ENCODE data around the gene TRA2B.

Gene TRA2B

GRCh38 chr3:185867650-185868049 lies 70.2 kb downstream of the TRA2B start:
- H2BK12ac ChIP-seq (ENCODE audit: low read length), result no peak overlapping the region
- DNase-seq, result no peak
- H2AK5ac ChIP-seq (ENCODE audit: low read length), result no peak overlapping the region
- no peak overlapping the region for H2BK5ac ChIP-seq (ENCODE audit: low read depth, low read length, poor library complexity)
- no peak overlapping the region for H4K91ac ChIP-seq (ENCODE audit: low read depth, low read length)
- H3K4me2 ChIP-seq (ENCODE audit: low read length), result no peak overlapping the region
- H3K79me1 ChIP-seq (ENCODE audit: low read length), result no peaks in the 10 kb centered on the region
- H3K4ac ChIP-seq (ENCODE audit: low read depth, low read length), result no peak overlapping the region
- WGBS (ENCODE audit: extremely low coverage, insufficient coverage, insufficient read length), result no CpG with 5 or more reads among the region's 2 CpGs
- no peak overlapping the region for H3K4me3 ChIP-seq (ENCODE audit: low read depth, low read length)
- no peak overlapping the region for H3K9ac ChIP-seq (ENCODE audit: low read length)
- H2BK120ac ChIP-seq (ENCODE audit: insufficient read depth, low read length, poor library complexity), result no peak overlapping the region
- no peak overlapping the region for H4K12ac ChIP-seq (ENCODE audit: low read depth, low read length)
- H3K18ac ChIP-seq (ENCODE audit: low read length), result no peak overlapping the region
- no peak overlapping the region for H2AFZ ChIP-seq (ENCODE audit: insufficient read depth, low read length, poor library complexity)
- H3K4me1 ChIP-seq (ENCODE audit: control insufficient read depth in 1 of 2, insufficient read depth in 2 of 2, low read length in 2 of 2), result no peaks in the 10 kb centered on the region
- H3K23ac ChIP-seq (ENCODE audit: low read length), result no peak overlapping the region
- H3K9me3 ChIP-seq (ENCODE audit: insufficient read depth, low read depth, low read length), result no peaks in the 10 kb centered on the region
- H3K27ac ChIP-seq (ENCODE audit: low read depth, low read length), result no peak overlapping the region
- no peaks in the 10 kb centered on the region for H3K27me3 ChIP-seq (ENCODE audit: insufficient read depth, low read length)
- H4K8ac ChIP-seq (ENCODE audit: low read depth, low read length), result no peak overlapping the region
- H3K36me3 ChIP-seq (ENCODE audit: control insufficient read depth in 1 of 2, insufficient read depth in 2 of 2, low read length in 2 of 2), result no peaks in the 10 kb centered on the region
- H3K79me2 ChIP-seq (ENCODE audit: control insufficient read depth, insufficient read depth, low read length, poor library complexity), result no peaks in the 10 kb centered on the region
- no peak overlapping the region for H3K14ac ChIP-seq (ENCODE audit: low read length)

GRCh38 chr3:185866995-185867394 lies 70.8 kb downstream of the TRA2B start:
- H3K14ac ChIP-seq (ENCODE audit: low read length), result no peak overlapping the region
- no peak overlapping the region for H3K9ac ChIP-seq (ENCODE audit: low read length)
- no peak overlapping the region for H4K12ac ChIP-seq (ENCODE audit: low read depth, low read length)
- H4K8ac ChIP-seq (ENCODE audit: low read depth, low read length), result no peak overlapping the region
- no peak overlapping the region for H2BK12ac ChIP-seq (ENCODE audit: low read length)
- no peak overlapping the region for H2BK120ac ChIP-seq (ENCODE audit: insufficient read depth, low read length, poor library complexity)
- no peak overlapping the region for H3K23ac ChIP-seq (ENCODE audit: low read length)
- H3K4me3 ChIP-seq (ENCODE audit: low read depth, low read length), result no peak overlapping the region
- no peak overlapping the region for H2AFZ ChIP-seq (ENCODE audit: insufficient read depth, low read length, poor library complexity)
- no peak overlapping the region for H3K4me2 ChIP-seq (ENCODE audit: low read length)
- H3K36me3 ChIP-seq (ENCODE audit: control insufficient read depth in 1 of 2, insufficient read depth in 2 of 2, low read length in 2 of 2), result no peaks in the 10 kb centered on the region
- H3K4ac ChIP-seq (ENCODE audit: low read depth, low read length), result no peak overlapping the region
- H3K27ac ChIP-seq (ENCODE audit: low read depth, low read length), result no peak overlapping the region
- no peak overlapping the region for H2AK5ac ChIP-seq (ENCODE audit: low read length)
- no peaks in the 10 kb centered on the region for H3K79me2 ChIP-seq (ENCODE audit: control insufficient read depth, insufficient read depth, low read length, poor library complexity)
- H4K91ac ChIP-seq (ENCODE audit: low read depth, low read length), result no peak overlapping the region
- H3K9me3 ChIP-seq (ENCODE audit: insufficient read depth, low read depth, low read length), result no peaks in the 10 kb centered on the region
- H2BK5ac ChIP-seq (ENCODE audit: low read depth, low read length, poor library complexity), result no peak overlapping the region
- H3K27me3 ChIP-seq (ENCODE audit: insufficient read depth, low read length), result no peaks in the 10 kb centered on the region
- H3K79me1 ChIP-seq (ENCODE audit: low read length), result no peaks in the 10 kb centered on the region
- H3K4me1 ChIP-seq (ENCODE audit: control insufficient read depth in 1 of 2, insufficient read depth in 2 of 2, low read length in 2 of 2), result no peaks in the 10 kb centered on the region
- no peak overlapping the region for H3K18ac ChIP-seq (ENCODE audit: low read length)
- no peak for DNase-seq

GRCh38 chr3:185866555-185866954 lies 71.3 kb downstream of the TRA2B start:
- no peak overlapping the region for H3K27ac ChIP-seq (ENCODE audit: low read depth, low read length)
- no CpG with 5 or more reads among the region's 1 CpG for whole genome bisulfite sequencing (ENCODE audit: extremely low coverage, insufficient coverage, insufficient read length)
- no peaks in the 10 kb centered on the region for H3K27me3 ChIP-seq (ENCODE audit: insufficient read depth, low read length)

More at GRCh38 chr3:185866555-185866954, 71.3 kb downstream of the TRA2B start:
- H3K9ac ChIP-seq (ENCODE audit: low read length), result no peak overlapping the region
- no peaks in the 10 kb centered on the region for H3K79me1 ChIP-seq (ENCODE audit: low read length)
- no peak overlapping the region for H2BK12ac ChIP-seq (ENCODE audit: low read length)
- no peak for DNase-seq
- H2BK5ac ChIP-seq (ENCODE audit: low read depth, low read length, poor library complexity), result no peak overlapping the region
- no peaks in the 10 kb centered on the region for H3K4me1 ChIP-seq (ENCODE audit: control insufficient read depth in 1 of 2, insufficient read depth in 2 of 2, low read length in 2 of 2)
- no peak overlapping the region for H3K14ac ChIP-seq (ENCODE audit: low read length)
- no peak overlapping the region for H4K8ac ChIP-seq (ENCODE audit: low read depth, low read length)
- no peak overlapping the region for H3K4me2 ChIP-seq (ENCODE audit: low read length)
- no peaks in the 10 kb centered on the region for H3K9me3 ChIP-seq (ENCODE audit: insufficient read depth, low read depth, low read length)
- no peak overlapping the region for H2AK5ac ChIP-seq (ENCODE audit: low read length)
- no peak overlapping the region for H4K91ac ChIP-seq (ENCODE audit: low read depth, low read length)
- H3K18ac ChIP-seq (ENCODE audit: low read length), result no peak overlapping the region
- no peak overlapping the region for H4K12ac ChIP-seq (ENCODE audit: low read depth, low read length)
- H3K79me2 ChIP-seq (ENCODE audit: control insufficient read depth, insufficient read depth, low read length, poor library complexity), result no peaks in the 10 kb centered on the region
- H3K36me3 ChIP-seq (ENCODE audit: control insufficient read depth in 1 of 2, insufficient read depth in 2 of 2, low read length in 2 of 2), result no peaks in the 10 kb centered on the region
- no peak overlapping the region for H2AFZ ChIP-seq (ENCODE audit: insufficient read depth, low read length, poor library complexity)
- no peak overlapping the region for H3K23ac ChIP-seq (ENCODE audit: low read length)
- H2BK120ac ChIP-seq (ENCODE audit: insufficient read depth, low read length, poor library complexity), result no peak overlapping the region
- H3K4me3 ChIP-seq (ENCODE audit: low read depth, low read length), result no peak overlapping the region
- no peak overlapping the region for H3K4ac ChIP-seq (ENCODE audit: low read depth, low read length)
